H9 (cell line): ENCODE results near the gene IL1RAPL1. TPM values are rescaled to one million over a fixed set of nuclear protein-coding genes. Genes with fewer than 3 reads are reported as not detected.

ENCODE experiments used
- DNase-seq: peaks from one replicate; pipeline ENCODE4 v3.0.0-alpha.2; 2017
- H2AFZ ChIP-seq: one replicate; pipeline ENCODE4 v1.6.1; 2013; ENCODE audit warnings: mild to moderate bottlenecking, low read length, control low read depth, moderate library complexity
- H2AK5ac ChIP-seq: 2 replicates; pipeline ENCODE4 v1.6.1; 2013; ENCODE audit warnings: low read length, control low read depth, mixed read lengths; ENCODE audit not compliant: insufficient read length
- H2BK120ac ChIP-seq: one replicate; pipeline ENCODE4 v1.6.1; 2013; ENCODE audit warnings: low read depth, mild to moderate bottlenecking, low read length, control low read depth, inconsistent platforms; ENCODE audit not compliant: poor library complexity, severe bottlenecking
- H2BK12ac ChIP-seq: 2 replicates; pipeline ENCODE4 v1.6.1; 2013; ENCODE audit warnings: low read length, control low read depth, mixed read lengths, low read depth; ENCODE audit not compliant: insufficient read length
- H2BK15ac ChIP-seq: 2 replicates; pipeline ENCODE4 v1.6.1; 2013; ENCODE audit warnings: low read depth, low read length, control low read depth
- H2BK20ac ChIP-seq: one replicate; pipeline ENCODE4 v1.6.1; 2013; ENCODE audit warnings: low read depth, mild to moderate bottlenecking, low read length, control low read depth, inconsistent platforms; ENCODE audit not compliant: poor library complexity, severe bottlenecking
- H2BK5ac ChIP-seq: 2 replicates; pipeline ENCODE4 v1.6.1; 2013; ENCODE audit warnings: low read length, control low read depth, mixed read lengths; ENCODE audit not compliant: insufficient read length
- H3K14ac ChIP-seq: 2 replicates; pipeline ENCODE4 v1.6.1; 2013; ENCODE audit warnings: low read length, control low read depth; ENCODE audit not compliant: insufficient read depth
- H3K18ac ChIP-seq: 2 replicates; pipeline ENCODE4 v1.6.1; 2013; ENCODE audit warnings: low read depth, mild to moderate bottlenecking, mixed read lengths, low read length, control low read depth; ENCODE audit not compliant: insufficient read length
- H3K23ac ChIP-seq: 2 replicates; pipeline ENCODE4 v1.6.1; 2013; ENCODE audit warnings: low read length, control low read depth, mixed read lengths, low read depth; ENCODE audit not compliant: insufficient read length
- H3K23me2 ChIP-seq: 2 replicates; pipeline ENCODE4 v1.6.1; 2013; ENCODE audit warnings: low read depth, mild to moderate bottlenecking, mixed read lengths, low read length, control low read depth; ENCODE audit not compliant: insufficient read length, poor library complexity, severe bottlenecking
- H3K27ac ChIP-seq: 2 replicates; pipeline ENCODE4 v1.5.1; 2013; ENCODE audit warnings: low read length, control low read depth, mixed read lengths, low read depth; ENCODE audit not compliant: insufficient read length
- H3K27me3 ChIP-seq: 2 replicates; pipeline ENCODE4 v1.6.1; 2013; ENCODE audit warnings: low read length, control low read depth, inconsistent platforms; ENCODE audit not compliant: insufficient read depth
- H3K4ac ChIP-seq: 2 replicates; pipeline ENCODE4 v1.6.1; 2013; ENCODE audit warnings: low read depth, mild to moderate bottlenecking, control low read depth, inconsistent platforms, low read length, moderate library complexity
- H3K4me1 ChIP-seq: 2 replicates; pipeline ENCODE4 v1.6.1; 2013; ENCODE audit warnings: low read length, control low read depth, inconsistent platforms; ENCODE audit not compliant: insufficient read depth
- H3K4me2 ChIP-seq: 2 replicates; pipeline ENCODE4 v1.6.1; 2013; ENCODE audit warnings: low read length, control low read depth, mixed read lengths; ENCODE audit not compliant: insufficient read length, insufficient read depth
- H3K56ac ChIP-seq: 2 replicates; pipeline ENCODE4 v1.6.1; 2013; ENCODE audit warnings: low read depth, mild to moderate bottlenecking, mixed read lengths, low read length, control low read depth; ENCODE audit not compliant: insufficient read length
- H3K79me1 ChIP-seq: 2 replicates; pipeline ENCODE4 v1.6.1; 2013; ENCODE audit warnings: low read depth, mild to moderate bottlenecking, moderate library complexity, low read length, control low read depth, inconsistent platforms; ENCODE audit not compliant: insufficient read depth, poor library complexity, severe bottlenecking
- H3K79me2 ChIP-seq: 2 replicates; pipeline ENCODE4 v1.6.1; 2013; ENCODE audit warnings: low read length, control low read depth, inconsistent platforms; ENCODE audit not compliant: insufficient read depth
- H3K9ac ChIP-seq: 2 replicates; pipeline ENCODE4 v1.6.1; 2013; ENCODE audit warnings: low read length, control low read depth, mixed read lengths; ENCODE audit not compliant: insufficient read length; ENCODE audit errors: extremely low read depth
- H3K9me3 ChIP-seq: one replicate; pipeline ENCODE4 v1.6.1; 2013; ENCODE audit warnings: low read depth, low read length, inconsistent platforms; ENCODE audit not compliant: control insufficient read depth
- H3T11ph ChIP-seq: one replicate; pipeline ENCODE4 v1.6.1; 2013; ENCODE audit warnings: mild to moderate bottlenecking, low read length, control low read depth, inconsistent platforms
- H4K20me1 ChIP-seq: one replicate; pipeline ENCODE4 v1.6.1; 2013; ENCODE audit not compliant: control insufficient read depth, insufficient read length, insufficient read depth
- H4K5ac ChIP-seq: 2 replicates; pipeline ENCODE4 v1.6.1; 2013; ENCODE audit warnings: low read depth, mild to moderate bottlenecking, mixed read lengths, low read length, control low read depth; ENCODE audit not compliant: insufficient read length
- H4K8ac ChIP-seq: replicated peaks from 2 replicates; pipeline ENCODE4 v1.6.1; 2013; ENCODE audit warnings: low read length, control low read depth, mixed read lengths, low read depth; ENCODE audit not compliant: insufficient read length
- H4K91ac ChIP-seq: 2 replicates; pipeline ENCODE4 v1.6.1; 2013; ENCODE audit warnings: low read depth, mild to moderate bottlenecking, moderate library complexity, mixed read lengths, low read length, control low read depth; ENCODE audit not compliant: insufficient read length
- H3K27ac Mint-ChIP-seq, 3 experiments: 2 replicates in 2 of 3; 3 replicates in 1 of 3; pipeline ENCODE4 v1.8.0; 2020 to 2021; ENCODE audit warnings: mixed read lengths in 3 of 3, mild to moderate bottlenecking in 1 of 3, moderate library complexity in 1 of 3
- H3K27me3 Mint-ChIP-seq: 2 replicates; pipeline ENCODE4 v1.8.0; 2021; ENCODE audit warnings: low read depth, mild to moderate bottlenecking, moderate library complexity, mixed read lengths
- H3K36me3 Mint-ChIP-seq, 3 experiments: 2 replicates in 2 of 3; 3 replicates in 1 of 3; pipeline ENCODE4 v1.8.0; 2020 to 2021; ENCODE audit warnings: low read depth in 3 of 3, mixed read lengths in 3 of 3; ENCODE audit not compliant: insufficient read depth in 1 of 3
- H3K4me1 Mint-ChIP-seq, 2 experiments: 2 replicates each; pipeline ENCODE4 v1.8.0; 2020; ENCODE audit warnings: mixed read lengths in 2 of 2
- H3K4me3 Mint-ChIP-seq, 2 experiments: 2 replicates in 1 of 2; 3 replicates in 1 of 2; pipeline ENCODE4 v1.8.0; 2020 to 2021; ENCODE audit warnings: mild to moderate bottlenecking in 2 of 2, mixed read lengths in 2 of 2, moderate library complexity in 1 of 2
- H3K9me3 Mint-ChIP-seq, 2 experiments: 2 replicates in 1 of 2; 3 replicates in 1 of 2; pipeline ENCODE4 v1.8.0; 2020; ENCODE audit warnings: mild to moderate bottlenecking in 2 of 2, mixed read lengths in 2 of 2, moderate library complexity in 1 of 2
- CTCF ChIP-seq: fragments of 200-600 bp; sonication (generic); conservative IDR thresholded peaks from 3 replicates; pipeline ENCODE4 v1.8.0; 2021; ENCODE audit warnings: antibody characterized with exemption, mild to moderate bottlenecking
- WGBS: extraction: QIAGEN DNeasy Blood & Tissue Kit; methylation state at CpG from one replicate; pipeline ENCODE4 v1.1.7; 2013; ENCODE audit warnings: missing lambda C conversion rate, low lambda C conversion rate, mixed read lengths; ENCODE audit not compliant: insufficient read length; ENCODE audit errors: extremely low coverage; 5-methylcytosine and 5-hydroxymethylcytosine counted together
- total RNA-seq: library from RNA; stranded (reverse); gene quantifications from 2 replicates; pipeline ENCODE4 v1.2.1, GENCODE V29; 2021

The IL1RAPL1 gene
- total RNA-seq, 1 experiment from 2014 or later: 0.31 TPM

- H3K23me2 ChIP-seq: no peaks in the 10 kb centered on the region
- H3K9me3 Mint-ChIP-seq: peaks cover 2 to 40% of the 10 kb centered on the region in 2 experiments; a peak in 4 of 5 replicates
- no peak for DNase-seq
- H2BK5ac ChIP-seq: no peak overlapping the region
- no peak overlapping the region for H3K18ac ChIP-seq
- H3T11ph ChIP-seq: no peak overlapping the region
- H3K9me3 ChIP-seq: no peaks in the 10 kb centered on the region
- no peak overlapping the region for H4K8ac ChIP-seq
- no peak overlapping the region for H4K91ac ChIP-seq
- H3K27ac Mint-ChIP-seq: no peak overlapping the region
- no peaks in the 10 kb centered on the region for H3K79me1 ChIP-seq
- no CpG with 5 or more reads among the region's 1 CpG for WGBS
- H2BK12ac ChIP-seq: no peak overlapping the region
- H3K79me2 ChIP-seq: no peaks in the 10 kb centered on the region
- no peak overlapping the region for H2AK5ac ChIP-seq
- H3K4me1 Mint-ChIP-seq: peaks cover 31 to 33% of the 10 kb centered on the region in 2 experiments
- no peaks in the 10 kb centered on the region for H3K27me3 Mint-ChIP-seq
- H3K56ac ChIP-seq: no peak overlapping the region
- no peak overlapping the region for H4K5ac ChIP-seq
- H2BK120ac ChIP-seq: no peak overlapping the region
- H3K9ac ChIP-seq: no peak overlapping the region
- no peak overlapping the region for H3K14ac ChIP-seq
- H3K36me3 Mint-ChIP-seq: no peaks in the 10 kb centered on the region
- no peak overlapping the region for H3K4ac ChIP-seq
- H3K4me1 ChIP-seq: peaks cover 4% of the 10 kb centered on the region; the same call in 1 of the 2 replicates
- H3K4me2 ChIP-seq: no peak overlapping the region
- no peak overlapping the region for H3K27ac ChIP-seq
- H4K20me1 ChIP-seq: no peaks in the 10 kb centered on the region
- TF ChIP-seq CTCF: no peak
- H2BK20ac ChIP-seq: no peak overlapping the region
- no peak overlapping the region for H2BK15ac ChIP-seq
- H2AFZ ChIP-seq: no peak overlapping the region
- no peak overlapping the region for H3K23ac ChIP-seq
- no peak overlapping the region for H3K4me3 Mint-ChIP-seq
- no peaks in the 10 kb centered on the region for H3K27me3 ChIP-seq
Measured at GRCh38 chrX:29922607-29923006, 1335.4 kb downstream of the IL1RAPL1 start.
